ENCODE results near the gene STUB1. TPM values are rescaled to one million over a fixed set of nuclear protein-coding genes. Genes with fewer than 3 reads are reported as not detected.
A peak's percentile ranks its signal among the peaks of the same experiment; 100 is the strongest.

STUB1 gene
- total RNA-seq, 2 donors from 2014 or later, result 135 to 186 TPM

DNA sequence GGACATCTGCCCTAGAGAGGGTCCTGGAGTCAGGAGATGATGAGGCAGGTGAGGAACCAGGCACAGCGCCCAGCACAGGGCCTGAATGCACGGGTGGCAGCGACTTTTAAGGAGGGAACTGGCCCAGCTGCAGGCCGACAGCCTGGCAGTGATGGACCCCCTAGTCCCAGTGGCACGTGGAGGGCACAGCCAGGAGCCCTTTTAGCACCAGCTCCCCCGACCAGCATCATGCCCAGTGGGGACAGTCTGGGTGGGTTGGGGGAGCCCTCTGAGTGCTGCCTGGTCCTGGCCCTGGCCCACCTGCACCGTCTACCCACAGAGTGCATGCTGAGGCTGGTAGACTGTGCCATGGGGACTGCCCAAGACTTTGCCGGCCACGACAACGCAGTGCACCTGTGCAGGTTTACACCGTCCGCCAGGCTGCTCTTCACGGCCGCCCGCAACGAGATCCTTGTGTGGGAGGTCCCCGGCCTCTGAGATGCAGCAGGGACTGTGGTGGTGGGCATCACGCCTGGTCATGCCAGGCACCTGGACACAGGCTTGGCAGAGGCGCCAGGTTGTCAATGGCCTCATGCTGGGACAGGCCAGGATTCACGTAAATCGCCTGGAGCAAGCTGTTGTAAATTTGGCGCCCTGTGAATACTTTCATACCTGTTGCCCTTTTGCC is 13.0 kb upstream of the STUB1 start:
- peak overlapping the region in 1 of 2 donors; percentile 100 for H3K4me3 ChIP-seq
- TF ChIP-seq, protein P1, sequence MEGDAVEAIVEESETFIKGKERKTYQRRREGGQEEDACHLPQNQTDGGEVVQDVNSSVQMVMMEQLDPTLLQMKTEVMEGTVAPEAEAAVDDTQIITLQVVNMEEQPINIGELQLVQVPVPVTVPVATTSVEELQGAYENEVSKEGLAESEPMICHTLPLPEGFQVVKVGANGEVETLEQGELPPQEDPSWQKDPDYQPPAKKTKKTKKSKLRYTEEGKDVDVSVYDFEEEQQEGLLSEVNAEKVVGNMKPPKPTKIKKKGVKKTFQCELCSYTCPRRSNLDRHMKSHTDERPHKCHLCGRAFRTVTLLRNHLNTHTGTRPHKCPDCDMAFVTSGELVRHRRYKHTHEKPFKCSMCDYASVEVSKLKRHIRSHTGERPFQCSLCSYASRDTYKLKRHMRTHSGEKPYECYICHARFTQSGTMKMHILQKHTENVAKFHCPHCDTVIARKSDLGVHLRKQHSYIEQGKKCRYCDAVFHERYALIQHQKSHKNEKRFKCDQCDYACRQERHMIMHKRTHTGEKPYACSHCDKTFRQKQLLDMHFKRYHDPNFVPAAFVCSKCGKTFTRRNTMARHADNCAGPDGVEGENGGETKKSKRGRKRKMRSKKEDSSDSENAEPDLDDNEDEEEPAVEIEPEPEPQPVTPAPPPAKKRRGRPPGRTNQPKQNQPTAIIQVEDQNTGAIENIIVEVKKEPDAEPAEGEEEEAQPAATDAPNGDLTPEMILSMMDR (IDR thresholded peaks at IDR 0.05), result no peak
- no peaks in the 10 kb centered on the region for H3K27me3 ChIP-seq
- no peaks in the 10 kb centered on the region for H3K9me3 ChIP-seq
- peaks cover 0 to 23% of the 10 kb centered on the region in 2 donors for H3K4me1 ChIP-seq
- H3K27ac ChIP-seq, result peak overlapping the region; percentile 90 to 92
- DNase-seq (ENCODE audit: low spot score), result no peak
- peaks cover 30% of the 10 kb centered on the region for H3K36me3 ChIP-seq

DNA sequence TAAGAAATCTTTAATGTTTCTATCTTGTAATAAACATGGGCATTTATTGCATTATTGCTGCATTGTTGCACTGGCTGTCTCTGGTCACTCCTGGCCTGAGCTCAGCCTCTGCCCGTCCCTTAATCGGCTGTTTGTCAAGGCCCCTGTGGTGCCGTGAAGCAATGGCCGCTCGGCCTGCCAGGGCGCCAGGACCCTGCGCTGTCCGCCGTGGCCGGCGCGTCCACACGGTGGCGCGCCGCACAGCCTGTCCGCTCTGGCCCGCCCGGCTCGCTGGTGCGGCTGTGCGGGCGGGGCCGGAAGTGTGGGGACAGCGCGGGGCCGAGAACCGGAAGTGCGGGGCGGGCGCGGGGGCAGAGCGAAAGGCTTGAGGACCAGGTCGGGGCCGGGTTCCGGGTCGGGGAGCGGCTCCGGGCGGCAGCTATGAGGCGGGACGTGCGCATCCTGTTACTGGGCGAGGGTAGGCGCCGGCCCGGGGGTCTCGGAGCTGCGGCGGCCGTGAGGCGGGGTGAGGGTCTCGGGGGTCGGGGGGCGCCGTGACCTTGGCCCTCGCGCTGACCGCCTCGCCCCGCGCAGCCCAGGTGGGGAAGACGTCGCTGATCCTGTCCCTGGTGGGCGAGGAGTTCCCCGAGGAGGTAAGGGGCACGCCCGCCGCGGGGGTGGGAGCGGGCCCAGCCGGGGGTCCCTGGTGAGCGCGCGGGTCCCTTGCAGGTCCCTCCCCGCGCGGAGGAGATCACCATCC is 12.3 kb upstream of the STUB1 start, which contains the start of gene RHOT2:
Gene RHOT2 (plus strand): TSS at position 353 of the 739 bp plus-strand sequence. CDS start 68 bp downstream, at position 421.
- TF ChIP-seq, protein P1 (IDR thresholded peaks at IDR 0.05), result peak; percentile 96 to 97
- Histone ChIP-seq H3K27ac (peak within 1 kb of the TSS; percentile 90 to 92), H3K36me3 (peaks cover 37% of the 10 kb centered on the region), H3K4me3 (peak within 1 kb of the TSS; percentile 99 to 100), H3K4me1 (peaks cover 0 to 23% of the 10 kb centered on the region in 2 donors), H3K27me3 (no peaks in the 10 kb centered on the region), H3K9me3 (no peaks in the 10 kb centered on the region)
- DNase-seq (ENCODE audit: low spot score), result peak; percentile 91

DNA sequence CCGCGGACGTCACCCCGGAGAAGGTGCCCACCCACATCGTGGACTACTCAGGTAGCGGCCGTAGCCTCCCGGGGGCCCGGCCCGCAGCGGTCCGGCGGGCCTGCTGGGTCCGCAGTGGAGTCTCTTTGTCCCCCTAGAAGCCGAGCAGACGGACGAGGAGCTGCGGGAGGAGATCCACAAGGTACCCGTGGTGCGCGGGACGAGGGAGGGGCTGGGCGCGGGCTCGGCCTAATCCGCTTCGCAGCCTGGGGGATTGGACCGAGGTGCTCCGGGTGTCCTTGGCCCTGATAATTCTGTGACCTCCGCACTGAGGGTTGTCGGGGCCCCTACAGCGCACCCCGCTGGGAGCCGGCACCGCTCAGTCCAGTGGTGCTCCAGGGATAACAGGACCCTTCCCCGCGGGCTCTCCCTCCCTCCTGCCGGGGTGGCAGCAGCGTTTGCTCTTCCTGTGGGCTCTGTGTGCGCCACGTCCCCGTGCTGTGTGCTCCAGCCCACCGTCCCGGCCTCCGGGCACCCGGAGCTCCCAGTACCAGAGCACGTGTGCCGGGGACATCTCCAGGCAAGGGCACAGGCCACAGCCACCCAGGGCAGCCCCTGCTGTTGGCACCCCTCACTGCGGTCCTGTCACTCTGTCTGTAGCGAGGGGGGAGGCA is 11.6 kb upstream of the STUB1 start:
- DNase-seq (ENCODE audit: low spot score), result no peak
- H3K27me3 ChIP-seq, result no peaks in the 10 kb centered on the region
- no peaks in the 10 kb centered on the region for H3K9me3 ChIP-seq
- peak overlapping the region; percentile 99 to 100 for H3K4me3 ChIP-seq
- H3K4me1 ChIP-seq, result peaks cover 0 to 23% of the 10 kb centered on the region in 2 donors
- TF ChIP-seq, protein P1 (IDR thresholded peaks at IDR 0.05), result no peak
- peak overlapping the region; percentile 90 to 92 for H3K27ac ChIP-seq
- H3K36me3 ChIP-seq, result peaks cover 44% of the 10 kb centered on the region

GRCh38 chr16:669666-670065 is 10.5 kb upstream of the STUB1 start:
- DNase-seq (ENCODE audit: low spot score), result no peak
- TF ChIP-seq, protein P1 (IDR thresholded peaks at IDR 0.05), result no peak
- H3K9me3 ChIP-seq, result no peaks in the 10 kb centered on the region
- H3K27me3 ChIP-seq, result no peaks in the 10 kb centered on the region
- no peak overlapping the region for H3K27ac ChIP-seq
- no peak overlapping the region for H3K4me3 ChIP-seq
- peaks cover 0 to 30% of the 10 kb centered on the region in 2 donors for H3K4me1 ChIP-seq
- H3K36me3 ChIP-seq, result peaks cover 44% of the 10 kb centered on the region

DNA sequence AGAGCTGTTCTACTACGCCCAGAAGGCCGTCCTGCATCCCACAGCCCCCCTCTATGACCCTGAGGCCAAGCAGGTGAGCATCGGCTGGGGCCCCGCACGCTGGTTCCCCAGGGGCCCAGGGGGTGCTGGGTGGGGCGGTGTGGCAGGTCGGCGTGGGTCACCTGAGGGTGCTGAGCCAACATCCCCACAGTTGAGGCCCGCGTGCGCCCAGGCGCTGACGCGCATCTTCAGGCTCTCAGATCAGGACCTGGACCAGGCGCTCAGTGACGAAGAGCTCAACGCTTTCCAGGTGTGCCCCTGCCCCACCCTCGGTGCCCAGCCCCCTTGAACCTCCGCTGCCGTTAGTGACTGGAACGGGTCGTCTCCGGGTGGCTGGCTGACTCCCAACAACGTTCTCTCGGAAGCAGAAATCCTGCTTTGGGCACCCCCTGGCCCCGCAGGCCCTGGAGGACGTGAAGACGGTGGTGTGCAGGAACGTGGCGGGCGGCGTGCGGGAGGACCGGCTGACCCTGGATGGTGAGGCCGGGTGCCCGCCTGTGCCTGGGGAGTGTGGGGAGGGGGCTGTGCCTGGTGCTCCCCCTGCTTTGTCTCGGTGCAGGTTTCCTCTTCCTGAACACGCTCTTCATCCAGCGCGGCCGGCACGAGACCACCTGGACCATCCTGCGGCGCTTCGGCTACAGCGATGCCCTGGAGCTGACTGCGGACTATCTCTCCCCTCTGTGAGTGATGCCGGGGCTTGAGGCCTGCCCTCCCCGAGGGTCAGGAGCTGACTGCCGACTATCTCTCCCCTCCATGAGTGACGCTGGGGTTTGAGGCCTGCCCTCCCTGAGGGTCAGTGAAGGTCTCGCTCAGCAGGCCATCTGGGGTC is 9.5 kb upstream of the STUB1 start:
- Histone ChIP-seq H3K36me3 (peaks cover 44% of the 10 kb centered on the region), H3K4me1 (peaks cover 0 to 40% of the 10 kb centered on the region in 2 donors), H3K27me3 (no peaks in the 10 kb centered on the region), H3K27ac (no peak overlapping the region), H3K4me3 (no peak overlapping the region), H3K9me3 (no peaks in the 10 kb centered on the region)
- DNase-seq (ENCODE audit: low spot score), result no peak
- TF ChIP-seq, protein P1 (IDR thresholded peaks at IDR 0.05), result no peak

All from right atrium auricular region (tissue), 2 donors.